ENCODE results near the gene RC3H2.
"Not testable (repeated sequence)": the region's sequence is repeated elsewhere in the genome, so short reads cannot be mapped to it uniquely, and the experiment has no call there.

Gene RC3H2

GRCh38 chr9:122912964-122913673 lies 8.0 kb upstream of the RC3H2 start, which contains the start of gene ZBTB6:
ZBTB6 (minus strand) TSS chr9:122913323; CDS start chr9:122912072, 1,251 bp downstream.
- DNase-seq: peak; percentile 85

GRCh38 chr9:122912671-122912963 lies 7.5 kb upstream of the RC3H2 start:
- no peak for DNase-seq

- DNase-seq: not testable (repeated sequence)
These were observed 963 bp upstream of the RC3H2 start for GRCh38 chr9:122906122-122906521.

GRCh38 chr9:122904466-122904822 lies 715 bp downstream of the RC3H2 start:
- no peak for DNase-seq

GRCh38 chr9:122900791-122901190 lies 4.4 kb downstream of the RC3H2 start:
- DNase-seq: no peak

- DNase-seq: no peak
These were observed 7.2 kb downstream of the RC3H2 start for GRCh38 chr9:122897969-122898368.

- DNase-seq: no peak
These were observed 16.7 kb downstream of the RC3H2 start for GRCh38 chr9:122888480-122888879.

GRCh38 chr9:122883125-122883524 lies 22.0 kb downstream of the RC3H2 start:
- DNase-seq: no peak

GRCh38 chr9:122879443-122879842 lies 25.7 kb downstream of the RC3H2 start:
- DNase-seq: no peak

GRCh38 chr9:122875523-122875922 lies 29.6 kb downstream of the RC3H2 start:
- DNase-seq: no peak

GRCh38 chr9:122867276-122867675 lies 37.9 kb downstream of the RC3H2 start:
- not testable (repeated sequence) for DNase-seq

- DNase-seq: no peak
These were observed 39.1 kb downstream of the RC3H2 start for GRCh38 chr9:122866079-122866478.

GRCh38 chr9:122865300-122865699 lies 39.9 kb downstream of the RC3H2 start:
- no peak for DNase-seq

- DNase-seq: no peak
These were observed 41.8 kb downstream of the RC3H2 start for GRCh38 chr9:122863407-122863806.

GRCh38 chr9:122860319-122861142 lies 44.6 kb downstream of the RC3H2 start:
- no peak for DNase-seq

- no peak for DNase-seq
These were observed 47.3 kb downstream of the RC3H2 start for GRCh38 chr9:122857815-122858214.

- DNase-seq: not testable (repeated sequence)
These were observed 52.9 kb downstream of the RC3H2 start for GRCh38 chr9:122852085-122852786.

GRCh38 chr9:122848256-122848943 lies 56.8 kb downstream of the RC3H2 start:
- no peak for DNase-seq

- no peak for DNase-seq
These were observed 58.7 kb downstream of the RC3H2 start for GRCh38 chr9:122846371-122846940.

GRCh38 chr9:122845116-122845515 lies 60.0 kb downstream of the RC3H2 start:
- no peak for DNase-seq

- DNase-seq: no peak
These were observed 61.0 kb downstream of the RC3H2 start for GRCh38 chr9:122844137-122844536.

- DNase-seq: no peak
These were observed 63.7 kb downstream of the RC3H2 start for GRCh38 chr9:122841501-122841900.

GRCh38 chr9:122838441-122838840 lies 66.7 kb downstream of the RC3H2 start:
- not testable (repeated sequence) for DNase-seq

Measured in NCI-H1105 treated with DMSO at 0.1 percent for 48 hours (cell line).